Stomach (tissue), 9 donors: ENCODE data around the gene WDR18. TPM values are rescaled to one million over a fixed set of nuclear protein-coding genes. Genes with fewer than 3 reads are reported as not detected.

ENCODE experiments used
- DNase-seq, 2 donors: peaks; one replicate each; pipeline versions ENCODE4 v3.0.0 to v3.0.0-alpha.2; 2013 to 2019
- H3K27ac ChIP-seq, 5 donors: fragments of 200-600 bp in 4 of 5; sonication (generic) in 4 of 5; one replicate each; pipeline ENCODE4 v1.5.1; 2013 to 2019; ENCODE audit warnings: mild to moderate bottlenecking in 1 of 5, moderate library complexity in 1 of 5
- H3K27me3 ChIP-seq, 3 donors: fragments of 200-600 bp; sonication (generic); one replicate each; pipeline ENCODE4 v1.5.1; 2017 to 2019; ENCODE audit warnings: mixed run types in 1 of 3
- H3K36me3 ChIP-seq, 4 donors: fragments of 200-600 bp; sonication (generic); 1 replicate in 3 of 4; 2 replicates in 1 of 4; pipeline ENCODE4 v1.5.1; 2016 to 2019
- H3K4me1 ChIP-seq, 4 donors: fragments of 200-600 bp; sonication (generic); one replicate each; pipeline ENCODE4 v1.5.1; 2016 to 2019
- H3K4me3 ChIP-seq, 4 donors: fragments of 200-600 bp; sonication (generic) in 3 of 4; one replicate each; pipeline ENCODE4 v1.5.1; 2016 to 2019; ENCODE audit warnings: mild to moderate bottlenecking in 1 of 4
- H3K9me3 ChIP-seq, 4 donors: fragments of 200-600 bp; sonication (generic); one replicate each; pipeline ENCODE4 v1.5.1; 2016 to 2019
- CTCF ChIP-seq, 7 experiments: fragments of 450-650 bp in 4 of 7; fragments of 200-600 bp in 3 of 7; sonication (generic) in 3 of 7; IDR thresholded peaks; one replicate each; pipeline ENCODE4 v1.5.1; 2016 to 2019; ENCODE audit warnings: antibody characterized with exemption in 7 of 7, control low read depth in 2 of 7, mild to moderate bottlenecking in 1 of 7
- EP300 ChIP-seq: sonication (generic); formaldehyde crosslinking; IDR thresholded peaks from one replicate; pipeline ENCODE4 v1.6.1; 2017; ENCODE audit warnings: antibody characterized with exemption
- POLR2A ChIP-seq, 4 donors: fragments of 450-650 bp; IDR thresholded peaks; one replicate each; pipeline ENCODE4 v1.6.1; 2016; ENCODE audit warnings: antibody characterized with exemption in 4 of 4, control low read depth in 2 of 4, mild to moderate bottlenecking in 1 of 4, moderate library complexity in 1 of 4
- POLR2AphosphoS5 ChIP-seq, 3 donors: sonication (generic); formaldehyde crosslinking; IDR thresholded peaks; one replicate each; pipeline ENCODE4 v1.6.1; 2016; ENCODE audit warnings: antibody characterized with exemption in 3 of 3
- WGBS, 5 donors: extraction: QIAGEN DNeasy Blood & Tissue Kit in 3 of 5; methylation state at CpG; one replicate each; pipeline versions ENCODE4 v1.1.5 to v1.1.7; 2013 to 2018; 5-methylcytosine and 5-hydroxymethylcytosine counted together
- intact Hi-C: fragments of 100-400 bp; cut with DNase I; formaldehyde crosslinking; loops from one replicate; pipeline ENCODE4 v1.15.1; 2023; ENCODE audit warnings: low total_unique reads
- polyA plus RNA-seq, 3 donors: library from polyadenylated mRNA; stranded (reverse); fragments of 200-250 nt; gene quantifications; one replicate each; pipeline ENCODE4 v1.2.3, GENCODE V29; 2013
- total RNA-seq, 5 donors: library from RNA; depleted of rRNA; stranded (reverse); fragments of >200 nt; gene quantifications; one replicate each; pipeline versions ENCODE4 v1.1.0 to v1.2.3, GENCODE V29; 2014 to 2016
- donor health status: healthy with polysubstance abuse.
- donor health status: Bipolar disorder and iron deficiency.
- donor health status: healthy.

Gene WDR18
- total and polyA plus RNA-seq, 8 donors, result 19.1 to 410 (median 60.6) TPM

GRCh38 chr19:958967-959855, 24.9 kb upstream of the WDR18 start:
- TF ChIP-seq POLR2AphosphoS5 (IDR thresholded peaks at IDR 0.05), result no peak
- TF ChIP-seq POLR2A (IDR thresholded peaks at IDR 0.05), result no peak
- TF ChIP-seq EP300, result no peak
- TF ChIP-seq CTCF (IDR thresholded peaks at IDR 0.05), result no peak
- WGBS, 5 donors, result 74 to 87% (median 81%) methylated on average over 36 of the region's 36 CpGs
- Histone ChIP-seq H3K4me1 (peaks cover 0 to 21% (median 14%) of the 10 kb centered on the region in 4 donors), H3K9me3 (no peaks in the 10 kb centered on the region), H3K36me3 (peaks cover 0 to 26% (median 16%) of the 10 kb centered on the region in 4 donors), H3K4me3 (no peak overlapping the region), H3K27me3 (peaks cover 0 to 3% (median 0%) of the 10 kb centered on the region in 3 donors), H3K27ac (no peak overlapping the region)
- peak in 1 of 2 donors; percentile 54 for DNase-seq
- intact Hi-C loops, result no loop called here

GRCh38 chr19:960020-960419, 24.1 kb upstream of the WDR18 start:
- intact Hi-C loops, result no loop called here
- peaks cover 0 to 16% (median 13%) of the 10 kb centered on the region in 4 donors for H3K4me1 ChIP-seq
- no peak overlapping the region for H3K27ac ChIP-seq
- no peak overlapping the region for H3K4me3 ChIP-seq
- H3K27me3 ChIP-seq, result no peaks in the 10 kb centered on the region
- H3K9me3 ChIP-seq, result no peaks in the 10 kb centered on the region
- H3K36me3 ChIP-seq, result peaks cover 0 to 34% (median 24%) of the 10 kb centered on the region in 4 donors
- DNase-seq, result peak in 1 of 2 donors; percentile 51
- WGBS, 5 donors, result 57 to 77% (median 72%) methylated on average over 7 to 12 of the region's 12 CpGs
- TF ChIP-seq EP300, result no peak
- TF ChIP-seq POLR2AphosphoS5 (IDR thresholded peaks at IDR 0.05), result no peak
- TF ChIP-seq CTCF (IDR thresholded peaks at IDR 0.05), result no peak
- no peak for TF ChIP-seq POLR2A (IDR thresholded peaks at IDR 0.05)

GRCh38 chr19:960601-960938, 23.6 kb upstream of the WDR18 start:
- TF ChIP-seq POLR2A (IDR thresholded peaks at IDR 0.05), result no peak
- no peak for TF ChIP-seq POLR2AphosphoS5 (IDR thresholded peaks at IDR 0.05)
- TF ChIP-seq EP300, result no peak
- WGBS, 5 donors, result 67 to 84% (median 76%) methylated on average over 3 to 8 of the region's 8 CpGs

GRCh38 chr19:961866-962620, 22.1 kb upstream of the WDR18 start:
- DNase-seq, result peak in 1 of 2 donors; percentile 93
- Histone ChIP-seq H3K4me3 (no peak overlapping the region), H3K9me3 (no peaks in the 10 kb centered on the region), H3K4me1 (peaks cover 0 to 7% (median 6%) of the 10 kb centered on the region in 4 donors), H3K27me3 (no peaks in the 10 kb centered on the region), H3K27ac (no peak overlapping the region), H3K36me3 (peaks cover 0 to 48% (median 40%) of the 10 kb centered on the region in 4 donors)
- intact Hi-C loops, result no loop called here
- WGBS, 5 donors, result 43 to 60% (median 55%) methylated on average over 12 to 14 of the region's 14 CpGs
- TF ChIP-seq CTCF (IDR thresholded peaks at IDR 0.05) (no peak), EP300 (no peak), POLR2AphosphoS5 (IDR thresholded peaks at IDR 0.05) (no peak), POLR2A (IDR thresholded peaks at IDR 0.05) (no peak)

More at GRCh38 chr19:960601-960938, 23.6 kb upstream of the WDR18 start:
- intact Hi-C loops, result no loop called here
- Histone ChIP-seq H3K9me3 (no peaks in the 10 kb centered on the region), H3K27me3 (no peaks in the 10 kb centered on the region), H3K4me3 (no peak overlapping the region), H3K27ac (no peak overlapping the region), H3K36me3 (peaks cover 0 to 40% (median 30%) of the 10 kb centered on the region in 4 donors), H3K4me1 (peaks cover 0 to 16% (median 13%) of the 10 kb centered on the region in 4 donors)
- DNase-seq, result peak in 1 of 2 donors; percentile 26
